KOPT-K1 (cell line): Measurements from ENCODE around the gene SHANK1.

ENCODE experiments used
- H3K27ac ChIP-seq: fragments of 200-600 bp; sonication (generic); 2 replicates; pipeline ENCODE4 v1.5.1; 2016; ENCODE audit warnings: antibody characterized with exemption, mild to moderate bottlenecking, low read depth, low read length; ENCODE audit not compliant: poor library complexity, severe bottlenecking
- H3K36me3 ChIP-seq: fragments of 200-600 bp; sonication (generic); 2 replicates; pipeline ENCODE4 v1.5.1; 2017; ENCODE audit warnings: antibody characterized with exemption, mild to moderate bottlenecking, low read length, moderate library complexity; ENCODE audit not compliant: insufficient read depth
- H3K9me3 ChIP-seq: fragments of 200-600 bp; sonication (generic); 2 replicates; pipeline ENCODE4 v1.5.1; 2017; ENCODE audit warnings: antibody characterized with exemption, low read length, mild to moderate bottlenecking; ENCODE audit not compliant: insufficient read depth, poor library complexity, severe bottlenecking

SHANK1 gene

DNA sequence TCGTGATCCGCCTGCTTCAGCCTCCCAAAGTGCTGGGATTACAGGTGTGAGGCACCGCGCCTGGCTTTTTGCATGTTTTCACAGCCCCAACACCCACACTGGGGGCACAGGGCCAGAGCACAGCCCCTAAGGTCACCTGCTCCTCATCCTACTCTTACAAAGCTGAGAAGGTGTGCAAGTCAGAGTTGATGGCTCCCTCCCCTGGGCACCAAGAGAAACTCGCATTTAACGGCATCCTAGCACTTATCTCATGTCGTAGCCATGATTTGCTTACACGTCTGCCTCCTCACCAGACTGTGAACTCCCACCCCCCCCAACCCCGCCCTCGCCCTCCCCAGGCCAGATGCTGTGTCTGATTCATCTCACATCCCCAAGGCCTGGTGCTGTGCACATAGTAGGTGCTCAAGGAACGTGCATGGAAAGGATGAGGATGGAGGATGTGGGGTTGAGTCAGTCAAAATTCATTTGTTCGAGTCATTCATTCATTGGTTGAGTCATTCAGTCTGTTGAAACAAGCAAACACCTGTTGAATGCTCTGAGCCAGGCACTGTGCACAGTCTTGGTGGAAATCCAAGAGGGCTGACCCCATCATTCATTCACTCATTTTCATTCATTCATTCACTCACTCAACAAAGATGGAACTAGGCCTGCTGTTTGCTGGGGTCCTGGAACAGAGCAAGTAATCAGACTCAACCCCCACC, 11.3 kb downstream of the SHANK1 start:
- H3K9me3 ChIP-seq = no peaks in the 10 kb centered on the region
- H3K27ac ChIP-seq = no peak overlapping the region
- H3K36me3 ChIP-seq = no peaks in the 10 kb centered on the region

DNA sequence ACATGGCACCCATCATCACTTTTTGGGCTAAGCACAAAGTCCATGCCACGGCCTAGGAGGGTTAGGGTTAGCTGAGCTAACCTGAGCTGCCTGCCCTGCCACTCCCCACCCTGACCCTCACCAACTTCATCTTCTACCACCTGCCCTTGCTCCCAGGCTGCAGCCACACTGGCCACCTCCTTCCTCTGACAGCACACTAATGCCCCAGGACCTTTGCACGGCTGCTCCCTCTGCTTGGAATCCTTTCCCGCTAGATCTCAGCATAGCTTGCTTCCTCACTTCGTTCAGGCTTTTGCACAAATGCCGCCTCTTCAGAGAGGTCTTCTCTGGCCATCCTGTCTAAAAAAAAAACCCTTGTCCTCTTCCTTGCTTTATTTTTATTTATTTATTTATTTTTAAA, 13.2 kb downstream of the SHANK1 start:
- no peaks in the 10 kb centered on the region for H3K9me3 ChIP-seq
- H3K36me3 ChIP-seq = no peaks in the 10 kb centered on the region
- H3K27ac ChIP-seq = no peak overlapping the region

DNA sequence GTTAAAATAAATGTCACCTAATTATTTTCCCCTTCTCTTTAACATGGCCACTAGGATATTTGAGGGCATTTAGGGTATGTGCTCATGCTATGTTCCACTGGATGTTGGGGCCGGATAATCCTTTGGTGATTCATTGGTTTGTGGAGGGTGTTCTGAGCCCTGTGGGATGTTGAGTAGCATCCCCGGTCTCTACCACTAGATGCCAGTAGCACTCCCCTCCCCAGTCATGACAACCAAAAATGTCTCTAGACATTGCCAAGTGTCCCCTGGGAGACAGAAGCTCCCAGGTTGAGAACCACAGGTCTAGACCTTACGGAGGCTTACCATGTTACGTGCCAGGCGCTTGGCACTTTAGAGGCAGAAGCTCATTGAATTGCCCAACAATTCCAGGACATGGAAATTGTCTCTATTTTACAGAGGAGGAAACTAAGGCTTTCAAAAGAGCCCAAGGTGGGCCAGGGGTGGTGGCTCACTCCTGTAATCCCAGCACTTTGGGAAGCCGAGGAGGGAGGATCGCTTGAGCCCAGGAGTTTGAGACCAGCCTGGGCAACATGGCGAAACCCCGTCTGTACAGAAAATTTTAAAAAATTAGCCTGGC, 14.1 kb downstream of the SHANK1 start:
- Histone ChIP-seq H3K36me3 (no peaks in the 10 kb centered on the region), H3K9me3 (no peaks in the 10 kb centered on the region), H3K27ac (no peak overlapping the region)

DNA sequence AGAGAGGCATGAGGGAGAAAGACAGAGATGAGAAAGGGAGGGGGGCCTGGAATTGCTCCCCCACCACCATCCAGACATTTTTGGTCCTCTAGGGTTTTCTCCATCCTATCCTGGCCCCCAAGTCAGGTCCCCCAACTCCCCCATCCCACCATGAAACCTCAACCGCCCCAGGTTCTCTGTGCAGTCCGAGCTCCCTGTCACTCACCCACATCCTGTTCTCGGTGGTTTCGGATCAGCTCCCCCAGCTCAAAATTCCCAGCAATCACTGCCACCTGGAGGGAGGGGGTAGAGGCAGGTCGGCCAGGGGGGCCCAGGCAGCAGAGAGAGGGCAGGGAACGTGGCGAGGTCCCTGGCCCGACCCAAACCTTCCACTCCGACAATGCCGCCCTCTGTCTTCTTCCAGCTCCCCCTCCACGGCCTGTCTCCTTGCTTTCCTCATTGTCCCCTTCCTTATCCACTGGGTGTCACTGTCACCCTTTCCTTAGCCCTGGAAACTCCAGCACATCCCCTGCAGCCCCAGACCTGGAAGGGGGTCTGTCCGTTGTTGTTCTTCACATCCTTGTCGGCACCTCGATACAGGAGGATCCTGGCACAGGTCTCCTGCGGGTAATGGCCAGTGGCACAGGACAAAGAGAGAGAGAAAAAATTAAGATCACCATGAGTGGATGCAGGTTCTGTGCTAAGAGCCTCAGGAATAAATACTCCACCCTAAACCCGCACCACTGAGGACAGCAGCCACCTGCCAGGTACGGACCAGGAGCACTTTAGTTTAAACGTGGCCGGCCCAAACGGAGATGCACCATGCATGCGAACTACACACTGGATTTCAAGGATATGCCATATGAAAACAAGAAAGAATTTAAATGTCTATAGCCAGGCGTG, 15.4 kb downstream of the SHANK1 start:
- no peak overlapping the region for H3K27ac ChIP-seq
- no peaks in the 10 kb centered on the region for H3K9me3 ChIP-seq
- no peaks in the 10 kb centered on the region for H3K36me3 ChIP-seq

DNA sequence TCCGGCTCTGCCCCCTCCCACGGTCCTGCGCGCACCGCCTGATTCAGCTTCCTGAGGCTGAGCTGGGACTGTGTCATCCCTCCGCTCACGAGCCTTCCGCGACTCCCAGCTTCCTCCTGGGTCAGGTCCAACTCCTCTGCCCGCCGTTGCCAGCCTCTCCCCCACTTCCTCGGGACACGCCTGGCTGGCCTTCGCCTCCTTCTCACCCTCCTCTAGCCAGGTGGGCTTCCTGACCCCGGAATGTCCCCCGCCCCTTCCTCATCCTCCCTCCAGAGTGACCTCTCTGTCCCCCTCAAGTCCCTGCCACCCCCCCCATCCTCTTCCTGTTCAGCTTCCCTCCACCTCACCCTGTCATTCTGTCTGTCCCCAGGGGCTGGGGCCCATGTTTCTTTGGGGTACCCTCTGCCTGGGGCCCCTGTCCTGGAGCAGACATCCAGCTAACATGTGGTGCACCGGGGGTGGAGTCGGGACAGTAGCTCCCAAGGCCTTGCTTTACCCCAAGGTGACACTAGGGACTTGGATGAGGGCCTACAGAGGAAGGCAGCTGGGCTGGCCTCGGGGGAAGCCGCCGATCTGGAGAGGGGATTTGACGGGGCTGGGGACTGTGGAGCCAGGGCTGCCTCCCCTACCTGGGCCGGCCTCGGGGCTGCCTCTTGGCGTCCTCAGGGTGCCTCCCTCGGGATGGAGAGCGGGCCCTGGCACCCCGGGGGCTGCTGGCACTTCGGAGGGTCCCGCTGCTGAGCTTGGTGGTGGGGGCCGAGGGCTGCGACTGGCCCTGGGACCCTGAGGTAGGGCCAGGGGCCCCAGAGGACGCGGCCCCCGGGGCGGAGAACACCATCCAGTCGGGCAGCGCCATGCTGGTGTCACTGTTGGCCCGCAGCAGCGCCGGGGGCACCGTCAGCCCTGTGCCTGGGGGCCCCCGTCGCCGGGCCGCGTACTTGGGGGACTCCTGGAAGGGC, 16.5 kb downstream of the SHANK1 start:
- no peak overlapping the region for H3K27ac ChIP-seq
- no peaks in the 10 kb centered on the region for H3K36me3 ChIP-seq
- no peaks in the 10 kb centered on the region for H3K9me3 ChIP-seq

DNA sequence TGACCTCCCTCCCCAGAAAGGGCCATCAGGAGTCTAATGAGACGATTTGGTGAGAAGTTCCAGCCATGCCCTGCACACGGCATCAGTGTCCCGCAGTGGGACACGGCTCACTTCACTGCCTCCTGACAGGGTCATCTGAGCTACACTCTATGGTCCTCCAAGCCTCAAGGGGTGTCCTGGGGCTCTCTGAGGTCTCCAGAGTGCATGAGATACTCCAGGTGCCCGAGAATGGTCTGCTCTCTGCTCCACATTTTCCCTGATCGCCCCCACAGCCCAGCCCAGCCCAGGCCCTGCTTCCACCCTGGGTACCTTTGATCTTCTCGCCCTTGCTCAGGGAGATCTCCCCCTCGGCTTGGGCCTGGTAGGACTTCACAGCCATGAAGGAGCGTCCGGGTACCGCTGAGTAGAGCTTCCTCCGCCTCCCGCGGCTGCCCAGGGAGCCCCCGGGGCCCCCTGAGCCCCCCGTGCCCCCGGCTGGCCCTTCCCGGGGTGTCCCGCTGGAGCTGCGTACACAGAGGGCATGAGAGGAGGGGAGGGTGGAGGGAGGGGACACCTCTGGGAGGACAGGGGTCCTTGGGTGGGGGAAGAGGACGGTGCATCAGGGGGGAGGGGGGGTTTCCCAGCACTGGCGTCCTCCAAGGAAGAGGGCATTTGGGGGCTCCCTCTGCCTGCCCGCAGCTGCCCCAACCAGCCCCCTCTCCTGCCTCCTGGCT, 17.3 kb downstream of the SHANK1 start:
- no peaks in the 10 kb centered on the region for H3K36me3 ChIP-seq
- no peak overlapping the region for H3K27ac ChIP-seq

DNA sequence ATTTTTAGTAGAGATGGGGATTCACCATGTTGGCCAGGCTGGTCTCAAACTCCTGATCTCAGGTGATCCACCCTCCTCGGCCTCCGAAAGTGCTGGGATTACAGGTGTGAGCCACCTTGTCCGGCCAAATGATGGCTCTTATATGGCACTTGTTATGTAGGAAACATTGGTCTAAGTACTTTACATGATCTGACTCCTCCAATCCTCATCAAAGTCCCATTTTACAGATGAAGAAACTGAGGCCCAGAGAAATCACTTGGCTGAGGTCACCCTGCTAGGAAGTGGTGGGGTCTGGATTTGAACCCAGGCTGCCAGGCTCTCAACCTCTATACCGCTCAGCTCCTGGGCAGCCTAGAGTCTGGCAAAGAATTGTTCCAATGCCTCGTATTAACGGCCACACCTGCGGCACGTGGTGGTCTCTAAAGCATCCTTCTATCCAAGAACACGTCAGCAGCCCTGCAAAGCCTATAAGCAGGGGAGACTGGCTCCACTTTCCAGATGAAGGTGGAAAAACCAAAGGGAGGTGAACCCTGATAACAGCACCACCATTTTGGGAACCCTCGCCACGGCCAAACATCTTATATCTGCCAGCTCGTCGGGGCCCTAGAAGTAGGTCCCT, 18.1 kb downstream of the SHANK1 start:
- H3K9me3 ChIP-seq = no peaks in the 10 kb centered on the region

More for the DNA sequence above, 17.3 kb downstream of the SHANK1 start:
- no peaks in the 10 kb centered on the region for H3K9me3 ChIP-seq

DNA sequence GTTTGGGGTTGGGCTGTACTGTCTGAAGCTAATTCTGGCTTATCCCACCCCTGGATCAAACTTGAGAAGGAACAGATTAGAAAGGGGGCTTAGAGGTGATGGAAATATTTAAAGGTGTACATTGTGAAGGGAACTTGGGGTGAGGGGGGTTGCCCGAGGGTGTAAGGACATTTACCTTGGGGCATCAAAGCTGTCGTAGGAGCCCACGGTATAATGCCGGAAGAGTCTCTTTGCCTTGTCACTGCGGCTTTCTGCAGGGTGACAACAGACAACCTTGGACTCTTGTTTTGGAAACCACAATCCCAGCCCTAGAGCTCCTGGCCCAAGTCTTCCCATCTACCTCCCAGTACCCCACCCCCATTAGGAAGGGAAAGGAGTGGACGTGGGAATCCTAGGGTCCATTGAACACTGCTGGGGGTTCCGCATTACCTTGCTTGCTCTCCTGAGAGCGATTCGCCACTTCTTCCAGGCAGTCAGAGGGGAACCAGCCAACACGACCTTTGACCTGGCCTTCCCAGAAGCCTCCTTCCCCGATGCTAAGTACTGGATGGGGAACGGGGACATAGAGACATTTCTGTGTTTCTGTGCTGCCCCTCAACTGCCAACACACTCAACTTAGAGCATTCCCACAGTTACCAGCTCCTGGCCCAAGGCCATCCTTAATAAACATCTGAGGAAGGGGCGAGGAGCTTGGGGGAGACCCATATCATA, 22.0 kb downstream of the SHANK1 start:
- no peak overlapping the region for H3K27ac ChIP-seq
- no peaks in the 10 kb centered on the region for H3K36me3 ChIP-seq
- H3K9me3 ChIP-seq = no peaks in the 10 kb centered on the region

More for the DNA sequence above, 18.1 kb downstream of the SHANK1 start:
- Histone ChIP-seq H3K27ac (no peak overlapping the region), H3K36me3 (no peaks in the 10 kb centered on the region)

DNA sequence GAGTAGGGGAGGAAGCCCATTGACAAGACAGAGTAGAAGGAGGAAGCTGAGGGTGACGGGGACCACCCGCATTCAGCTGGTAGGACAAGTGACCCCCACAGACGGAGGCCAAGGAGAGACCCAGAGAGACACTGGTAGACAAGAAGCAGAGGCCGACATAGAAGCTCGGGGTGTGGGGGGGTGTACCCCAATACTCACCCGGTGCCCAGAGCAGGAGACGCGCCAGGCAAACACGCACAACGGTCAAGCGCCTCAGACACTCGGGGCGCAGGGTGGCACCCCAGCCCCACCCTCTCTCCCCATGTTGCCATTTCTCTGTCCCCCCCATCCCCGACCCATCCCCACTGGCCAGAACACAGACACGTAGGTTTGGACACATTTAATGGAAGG, 23.5 kb downstream of the SHANK1 start:
- H3K27ac ChIP-seq = no peak overlapping the region
- no peaks in the 10 kb centered on the region for H3K9me3 ChIP-seq
- H3K36me3 ChIP-seq = no peaks in the 10 kb centered on the region

DNA sequence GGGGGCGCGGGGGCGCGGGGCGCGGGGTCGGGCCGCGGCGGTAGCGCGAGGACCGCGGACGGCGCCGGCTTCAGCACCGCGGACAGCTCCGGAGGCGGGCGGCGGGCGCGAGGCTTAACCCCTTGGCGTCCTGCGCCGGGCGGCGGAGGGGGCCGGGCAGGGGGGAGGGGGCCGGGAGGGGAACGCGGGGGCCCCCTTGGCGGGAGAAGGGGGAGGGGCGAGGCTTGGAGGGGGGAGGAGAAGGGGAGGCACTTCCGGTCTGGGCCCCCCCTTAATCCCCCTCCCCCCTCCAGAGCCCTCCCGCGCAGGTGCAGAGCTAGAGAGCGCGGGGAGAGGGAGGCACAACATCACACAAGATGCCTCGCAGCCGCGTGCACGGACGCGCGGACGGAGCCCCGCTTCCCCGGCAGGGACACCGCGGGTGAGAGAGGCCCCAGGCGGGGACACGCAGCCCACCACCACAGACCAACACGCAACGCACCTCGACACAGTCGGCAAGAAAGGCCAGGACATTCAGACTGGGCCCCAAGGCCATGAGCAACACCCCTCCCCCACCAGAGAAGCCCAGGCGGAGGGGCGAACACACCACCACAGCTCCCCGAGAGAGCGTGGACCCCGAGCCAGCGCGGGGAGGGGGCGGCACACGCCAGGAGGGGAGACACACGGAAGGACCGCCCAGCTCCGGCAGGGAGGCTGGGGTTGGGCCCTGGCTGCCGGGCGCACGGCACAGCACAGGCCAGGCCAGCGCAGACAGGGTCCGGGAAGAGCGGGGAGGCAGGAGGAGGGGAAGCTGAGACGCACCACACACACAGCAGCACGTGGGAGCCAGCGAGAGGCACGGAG, 24.1 kb downstream of the SHANK1 start:
- no peak overlapping the region for H3K27ac ChIP-seq
- H3K9me3 ChIP-seq = no peaks in the 10 kb centered on the region
- no peaks in the 10 kb centered on the region for H3K36me3 ChIP-seq

DNA sequence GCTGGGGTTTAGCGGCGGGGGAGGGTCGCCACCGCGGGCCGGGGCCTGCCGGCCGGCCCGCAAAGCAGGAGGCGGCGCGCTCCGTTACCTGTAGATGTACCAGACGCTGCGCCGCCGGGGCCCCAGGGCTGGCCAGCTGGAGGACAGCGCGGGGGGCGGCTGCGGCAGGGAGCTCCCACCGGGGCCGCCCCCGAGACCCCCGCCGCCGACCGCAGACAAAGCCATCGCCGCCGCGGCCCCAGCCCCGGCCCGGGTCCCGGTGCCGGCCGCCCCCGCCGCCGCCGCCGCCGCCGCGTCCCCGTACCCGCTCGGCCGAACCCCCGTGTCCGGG, 24.8 kb downstream of the SHANK1 start:
- Histone ChIP-seq H3K9me3 (no peaks in the 10 kb centered on the region), H3K27ac (no peak overlapping the region), H3K36me3 (no peaks in the 10 kb centered on the region)

DNA sequence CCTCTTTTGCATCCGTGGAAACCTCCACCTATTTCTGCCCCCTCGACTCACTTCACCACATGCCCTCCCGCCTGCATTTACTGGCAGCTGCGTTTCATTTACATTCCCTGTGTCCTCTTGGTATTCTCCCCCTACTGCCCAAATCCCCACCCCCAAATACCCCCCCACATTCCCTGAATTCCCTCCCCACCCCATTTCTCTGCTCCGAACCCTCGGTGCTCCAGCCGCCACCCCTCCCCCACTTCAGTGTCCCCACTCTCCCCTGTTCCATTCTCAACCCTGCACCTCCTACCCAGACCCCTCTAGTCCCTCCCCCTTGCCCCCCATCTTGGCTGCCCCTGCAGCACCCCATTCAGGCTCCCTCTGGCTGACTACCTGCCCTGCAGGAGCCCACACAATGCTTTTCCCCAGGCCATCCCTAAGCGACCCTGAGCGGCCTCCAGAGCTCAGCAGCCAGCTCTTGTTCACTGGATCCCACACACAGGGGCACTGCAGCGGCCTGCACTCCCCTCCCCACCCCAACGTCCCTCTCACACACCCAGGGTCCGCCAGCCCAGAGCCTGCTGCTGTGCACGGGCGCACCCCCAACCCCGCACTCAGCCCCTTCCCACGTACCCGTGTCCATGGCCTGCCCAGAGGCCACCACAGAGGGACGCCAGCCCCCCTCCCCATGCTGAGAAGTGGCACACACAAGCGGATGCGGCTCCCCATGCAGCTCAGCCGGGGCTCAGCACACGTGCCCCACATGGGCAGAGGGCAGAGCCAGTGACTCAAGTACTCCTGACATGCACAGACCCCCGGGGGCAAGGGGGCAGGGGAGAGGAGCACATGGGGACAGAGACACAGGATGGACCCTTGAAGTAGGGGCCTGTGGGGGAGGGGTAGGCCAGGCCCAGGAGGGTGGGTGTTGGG, 26.3 kb downstream of the SHANK1 start:
- H3K36me3 ChIP-seq = no peaks in the 10 kb centered on the region
- no peak overlapping the region for H3K27ac ChIP-seq
- no peaks in the 10 kb centered on the region for H3K9me3 ChIP-seq
